ENCODE measurements around the gene KCNK6.

DNA sequence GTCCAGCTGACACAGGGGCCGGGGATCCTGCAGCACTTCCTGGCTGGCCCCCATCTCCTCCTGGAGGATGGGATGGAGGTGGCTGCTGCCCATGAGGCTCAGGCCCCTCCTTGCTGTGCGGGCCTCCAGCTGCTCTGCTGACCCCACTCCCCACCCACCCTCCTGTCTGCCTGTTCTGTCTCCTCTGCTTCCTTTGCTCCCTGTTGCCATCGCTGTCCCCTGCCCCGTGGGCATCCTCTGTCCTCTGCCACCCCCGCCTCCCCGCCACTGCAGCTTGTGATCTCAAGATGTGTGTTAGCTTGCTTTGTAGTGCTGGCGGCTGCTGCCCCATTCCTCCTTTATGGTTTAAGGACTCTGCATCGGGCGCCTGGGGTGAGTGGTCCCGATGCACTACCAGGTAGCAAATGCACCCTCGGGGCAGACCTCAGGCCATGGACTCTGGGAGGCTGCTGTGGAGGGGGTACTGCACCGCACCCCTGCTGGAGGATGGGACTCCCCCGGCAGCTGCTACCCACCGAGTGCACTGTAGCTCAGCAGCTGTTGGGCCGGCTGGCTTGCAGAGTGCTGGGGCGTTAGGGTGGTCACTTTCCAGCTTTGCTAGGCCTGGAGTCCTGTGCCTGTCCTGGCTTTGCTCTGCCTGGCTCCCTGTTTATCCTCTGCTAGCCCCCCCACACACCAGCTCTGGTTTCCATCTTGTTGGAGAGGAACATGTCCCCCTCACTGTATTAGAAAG lies 31.4 kb upstream of the KCNK6 start:
- TF ChIP-seq POLR2AphosphoS5 (IDR thresholded peaks at IDR 0.05; ENCODE audit: low read depth, low read length), result no peak
- TF ChIP-seq POLR2A (IDR thresholded peaks at IDR 0.05; ENCODE audit: low read depth, low read length), result no peak

All from GM12891 (cell line).